DMS53 treated with DMSO at 0.1 percent for 48 hours (cell line): ENCODE data around the gene EEFSEC.

Source experiments
- DNase-seq: peaks from one replicate; lab custom pipeline; 2025; ENCODE audit not compliant: unreplicated experiment; lab: John Stamatoyannopoulos, UW

The EEFSEC gene

DNA sequence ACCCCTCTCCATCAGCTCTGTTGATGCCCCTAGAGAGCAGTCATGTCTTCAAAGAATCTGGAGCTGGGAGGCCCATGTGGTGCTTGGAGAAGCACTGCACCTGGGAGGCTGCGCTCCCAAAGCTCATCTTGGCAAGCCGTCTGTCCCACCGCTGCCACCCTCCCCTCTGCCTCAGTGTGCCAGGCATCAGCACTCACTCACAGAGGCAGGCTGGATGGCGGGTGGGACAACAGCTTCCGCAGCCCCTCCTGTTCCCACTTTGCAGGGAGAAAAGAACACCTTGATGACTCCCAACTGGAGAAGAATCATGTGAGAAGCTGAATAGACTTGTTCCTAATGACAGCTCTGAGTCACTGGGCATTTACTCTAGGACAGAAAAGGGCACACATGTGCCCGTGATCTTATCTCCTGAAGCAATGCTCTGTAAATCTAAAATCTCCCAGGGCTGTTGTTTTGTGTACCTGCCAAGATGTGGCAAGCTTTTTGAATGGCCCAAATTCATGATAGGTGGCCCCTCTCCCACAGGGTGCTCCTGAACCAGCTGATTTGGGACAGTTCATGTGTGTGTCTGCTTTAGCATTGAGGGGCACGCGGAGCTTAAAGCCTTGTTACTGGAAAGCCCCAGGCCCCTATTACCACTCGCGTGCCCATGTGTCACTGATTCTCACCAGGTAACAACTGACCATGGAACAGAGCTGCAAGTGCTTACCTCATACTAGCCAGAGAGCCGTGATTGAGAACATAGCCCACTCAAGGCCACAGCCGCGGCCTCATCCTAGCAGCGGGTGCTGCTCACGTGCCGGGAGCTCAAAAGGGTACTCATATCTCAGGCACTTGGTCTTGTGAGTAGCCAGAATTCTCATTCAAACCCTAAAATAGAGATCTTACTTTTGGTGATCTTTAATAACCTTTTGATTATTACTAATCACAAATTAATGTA, 209.0 kb downstream of the EEFSEC start:
- no peak for DNase-seq

- no peak for DNase-seq
These were observed 211.0 kb downstream of the EEFSEC start for GRCh38 chr3:128364291-128364690.

GRCh38 chr3:128364808-128365360, 211.6 kb downstream of the EEFSEC start:
- DNase-seq, result no peak

GRCh38 chr3:128366136-128366535, 212.9 kb downstream of the EEFSEC start:
- no peak for DNase-seq

DNA sequence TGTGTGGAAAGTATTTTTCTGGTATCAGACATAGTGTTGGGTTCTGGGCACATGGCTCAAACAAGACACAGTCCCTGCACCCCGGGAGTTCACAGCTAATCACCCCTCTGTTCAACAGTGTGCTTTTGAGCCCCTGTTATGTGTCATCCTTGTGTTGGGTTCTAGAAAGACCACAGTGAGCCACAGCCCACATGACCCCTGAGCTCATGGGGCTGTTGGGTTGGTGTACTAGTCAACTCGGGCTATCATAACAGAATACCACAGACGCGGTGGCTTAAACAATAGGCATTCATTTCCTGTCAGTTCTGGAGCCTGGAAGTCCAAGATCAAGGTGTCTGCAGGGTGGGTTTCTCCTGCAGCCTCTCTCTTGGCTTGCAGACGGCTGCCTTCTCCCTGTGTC, 213.4 kb downstream of the EEFSEC start:
- no peak for DNase-seq

GRCh38 chr3:128367221-128367620, 213.9 kb downstream of the EEFSEC start:
- DNase-seq, result no peak

GRCh38 chr3:128367761-128368160, 214.5 kb downstream of the EEFSEC start:
- DNase-seq, result no peak

- DNase-seq, result no peak
These were observed 215.3 kb downstream of the EEFSEC start for GRCh38 chr3:128368626-128369025.

- DNase-seq, result no peak
These were observed 215.9 kb downstream of the EEFSEC start for GRCh38 chr3:128369121-128369703.

DNA sequence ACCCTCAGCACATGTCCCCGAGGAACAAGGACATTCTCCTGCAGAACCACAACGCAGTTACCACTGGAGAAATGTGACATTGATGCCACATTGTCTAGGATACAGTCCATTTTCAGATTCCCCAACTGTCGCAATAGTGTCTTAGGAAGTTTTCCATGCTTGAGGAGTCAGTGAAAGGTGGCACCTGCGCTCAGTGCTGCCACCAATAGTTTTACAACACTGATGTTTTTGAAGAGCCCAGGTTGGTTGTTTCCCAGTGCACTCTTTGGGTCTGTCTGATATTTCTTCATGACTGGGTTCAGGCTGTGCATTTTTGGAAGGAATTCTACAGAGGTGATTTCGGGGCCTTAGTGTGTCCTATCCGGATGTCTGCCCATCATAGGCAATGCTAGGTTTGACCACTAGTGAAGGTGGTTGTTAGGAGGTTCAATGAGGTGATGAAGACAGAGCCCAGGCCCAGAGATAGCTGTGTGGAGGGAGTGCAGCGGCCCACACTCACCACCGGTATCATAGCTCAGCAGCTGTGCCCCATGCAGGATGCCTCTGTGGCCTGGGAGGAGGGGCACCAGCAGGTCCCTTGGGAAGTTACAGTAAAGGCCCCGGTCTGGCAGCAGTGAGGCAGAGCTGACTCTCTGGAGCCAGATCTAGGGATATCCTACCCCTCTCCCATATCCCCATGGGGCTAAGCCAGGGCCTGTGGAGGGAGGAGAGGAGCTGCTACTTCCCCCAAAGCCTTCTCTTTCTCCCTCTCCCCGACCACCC, 216.8 kb downstream of the EEFSEC start:
- DNase-seq, result no peak

GRCh38 chr3:128372281-128372680, 219.0 kb downstream of the EEFSEC start:
- DNase-seq, result no peak

DNA sequence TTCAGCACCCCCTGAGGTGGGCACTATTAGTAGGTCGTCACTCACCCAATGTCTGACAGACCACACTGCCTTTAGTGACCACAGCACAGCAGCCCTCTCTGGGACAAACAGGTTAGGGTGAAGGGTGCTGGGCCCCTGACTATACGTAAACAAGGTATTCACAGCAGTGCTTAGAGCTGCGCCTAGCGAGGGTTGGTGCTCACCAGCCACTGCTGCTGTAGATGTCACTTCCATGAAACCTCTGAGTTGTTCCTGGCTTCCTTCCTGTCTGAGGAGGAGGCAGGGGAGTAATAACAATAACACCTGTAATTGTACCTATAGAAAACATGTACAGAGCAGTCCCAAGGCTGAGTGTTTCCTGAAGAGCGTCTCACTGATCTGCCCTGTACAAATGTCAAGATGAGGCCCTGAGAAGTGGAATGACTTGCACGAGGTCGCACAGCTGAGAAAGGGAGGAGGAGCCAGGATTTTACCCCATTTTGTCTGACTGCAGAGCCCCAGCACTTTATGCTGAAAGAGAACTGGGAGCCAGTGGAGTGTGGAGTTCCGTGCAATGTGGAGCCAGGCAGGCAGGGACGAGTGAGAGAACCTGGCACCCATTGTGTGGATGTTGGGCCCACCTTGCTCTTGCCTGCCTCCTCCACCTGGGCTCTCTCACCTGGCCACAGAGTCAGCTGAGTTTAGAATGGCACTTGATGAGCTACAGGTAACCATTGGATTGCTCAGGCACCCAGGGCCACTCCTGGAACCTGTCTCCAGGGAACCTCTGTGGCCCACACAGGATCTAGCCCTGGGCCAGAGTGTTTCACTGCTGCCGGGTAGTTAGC, 219.6 kb downstream of the EEFSEC start:
- DNase-seq, result no peak

DNA sequence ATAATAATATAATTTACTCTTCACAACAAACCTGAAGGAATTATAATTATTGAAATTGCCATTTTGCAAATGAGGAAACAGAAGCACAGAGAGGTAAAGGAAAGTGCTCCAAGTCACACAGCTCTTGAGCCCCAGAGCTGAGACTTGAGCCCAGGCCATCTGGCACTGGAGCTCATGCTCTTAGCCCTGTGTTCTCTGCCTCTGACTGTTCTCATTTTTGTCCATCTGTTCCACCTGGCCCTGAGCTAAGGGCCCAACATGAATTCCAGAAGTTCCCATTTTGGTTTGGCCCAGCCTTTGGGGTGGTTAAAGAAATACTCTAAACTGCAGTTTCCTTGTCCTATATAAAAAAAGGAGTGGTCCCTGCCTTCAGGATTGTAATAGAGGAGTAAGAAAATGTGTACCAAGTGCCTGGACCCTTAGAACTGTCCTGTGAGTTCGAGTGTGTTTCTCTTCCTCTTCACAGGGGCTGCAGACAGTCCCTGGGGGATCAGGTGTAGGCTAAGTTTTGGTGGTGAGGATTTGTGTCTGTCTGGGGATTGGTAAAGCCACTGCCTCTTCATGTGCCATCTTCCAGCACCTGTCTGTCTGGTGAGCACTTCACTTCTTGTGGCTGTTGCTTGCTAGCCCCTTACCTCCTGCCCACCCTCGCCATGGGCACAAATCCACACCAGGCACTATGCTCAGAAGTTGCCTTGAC, 221.6 kb downstream of the EEFSEC start:
- no peak for DNase-seq

GRCh38 chr3:128376516-128376915, 223.2 kb downstream of the EEFSEC start:
- no peak for DNase-seq

DNA sequence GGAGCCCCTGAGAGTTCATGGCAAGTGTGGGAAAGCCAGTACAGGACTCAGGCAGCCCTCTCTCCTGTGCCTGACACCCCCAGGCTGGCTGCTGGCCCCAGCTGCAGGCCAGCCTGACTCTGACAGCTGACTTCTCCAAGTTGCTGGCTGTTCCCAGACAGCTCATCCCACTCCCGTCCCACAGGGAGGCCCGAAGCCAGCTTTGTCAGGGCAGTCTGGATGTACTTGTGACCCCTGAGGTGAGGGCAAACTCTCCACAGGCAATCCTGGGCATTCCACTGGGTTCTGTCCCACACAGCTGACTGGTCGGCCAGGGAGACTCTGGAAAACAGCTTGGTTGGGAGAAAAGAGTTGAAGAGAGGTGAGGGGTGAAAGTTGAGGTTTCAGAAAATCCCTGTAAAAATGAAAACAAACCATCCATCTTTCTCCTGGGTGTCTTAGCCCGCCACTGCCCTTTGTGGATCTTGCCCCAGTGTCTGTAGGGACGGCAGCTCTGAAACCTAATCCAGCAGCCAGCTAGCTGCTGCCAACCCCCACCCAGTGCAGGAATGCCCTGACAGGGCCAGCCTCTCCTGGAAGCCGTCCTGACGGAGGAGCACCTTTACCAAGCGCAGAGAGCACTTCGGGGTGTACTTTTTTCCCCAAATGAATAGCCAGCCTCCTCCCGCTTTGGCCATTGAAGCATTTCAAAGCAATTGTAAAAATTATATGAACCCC, 225.5 kb downstream of the EEFSEC start:
- no peak for DNase-seq

DNA sequence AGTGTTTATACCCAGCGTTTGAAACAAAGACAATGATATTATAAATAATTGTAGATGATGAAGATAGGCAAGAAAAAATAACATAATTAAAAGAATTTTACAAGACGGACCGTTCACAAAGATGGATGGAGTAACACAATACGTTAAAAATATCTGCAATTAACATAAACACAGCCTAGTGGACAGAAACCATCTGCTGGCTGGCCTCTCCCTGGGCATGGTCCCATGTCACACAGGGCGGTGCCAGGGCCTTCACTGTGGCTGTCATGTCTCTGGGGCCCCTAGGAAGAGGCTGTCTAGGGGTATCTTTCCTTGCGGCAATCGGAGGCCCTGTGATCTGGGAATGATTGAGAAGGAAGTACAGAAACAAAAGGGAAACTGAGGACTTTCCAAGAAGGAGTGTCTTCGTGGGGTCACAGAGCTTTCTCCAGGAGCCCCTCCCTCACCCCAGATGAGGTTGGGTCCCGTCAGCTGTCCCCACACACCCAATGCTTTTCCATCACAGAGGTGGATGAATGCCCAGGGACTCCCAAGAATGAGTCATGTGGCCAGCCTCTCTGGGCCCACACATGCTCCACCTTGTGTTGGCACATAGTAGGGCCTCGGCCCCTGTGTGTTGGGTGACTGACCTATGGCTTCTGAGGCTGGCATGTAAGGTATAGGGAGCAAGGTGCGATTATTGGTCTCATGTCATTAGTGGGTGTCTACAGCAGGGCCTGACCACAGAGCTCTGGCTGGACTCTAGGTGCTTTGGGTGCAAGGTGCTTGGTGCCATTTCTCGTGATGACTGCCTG, 226.3 kb downstream of the EEFSEC start:
- no peak for DNase-seq

- DNase-seq, result no peak
These were observed 227.0 kb downstream of the EEFSEC start for GRCh38 chr3:128380295-128380694.

GRCh38 chr3:128380719-128381118, 227.4 kb downstream of the EEFSEC start:
- no peak for DNase-seq

DNA sequence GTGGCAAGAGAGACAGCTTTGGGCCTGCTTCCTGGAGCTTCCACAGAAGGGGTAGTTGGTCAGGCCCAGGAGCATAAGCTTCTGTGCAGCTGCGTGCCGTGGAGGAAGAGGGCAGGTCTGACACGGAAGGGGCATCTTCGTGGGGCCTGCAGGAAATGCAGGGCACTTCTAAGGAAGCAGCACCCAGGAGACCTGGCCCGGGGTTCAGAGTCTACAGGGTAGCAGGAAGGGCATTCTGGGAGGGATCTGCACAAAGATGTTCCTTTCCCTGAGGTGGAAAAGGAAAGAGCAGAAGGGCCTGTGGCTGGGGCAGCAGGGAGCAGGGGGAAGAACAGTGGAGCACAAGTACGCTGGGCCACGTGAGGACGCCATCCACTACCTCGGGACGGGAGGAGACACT, 228.3 kb downstream of the EEFSEC start:
- DNase-seq, result no peak
